B cell (primary cell): ENCODE data around the gene MAPK9. TPM values are rescaled to one million over a fixed set of nuclear protein-coding genes. Genes with fewer than 3 reads are reported as not detected.

Experiments used
- ATAC-seq: fragments of 200-7000 bp; cut with Tn5 transposase; one replicate; pipeline ENCODE4 v1.10.0; 2021; ENCODE audit warnings: low read depth, mild to moderate bottlenecking, moderate number of reproducible peaks, moderate library complexity
- CTCF ChIA-PET: fragments of 350-600 bp; sonication (Branson Sonifier 250); formaldehyde crosslinking; loops from one replicate; lab custom pipeline; 2021; ENCODE audit warnings: antibody characterized with exemption, inconsistent platforms; lab: Charles Lee
- POLR2A ChIA-PET: fragments of 350-600 bp; sonication (Branson Sonifier 250); formaldehyde crosslinking; loops from one replicate; lab custom pipeline; 2021; ENCODE audit warnings: antibody characterized with exemption; lab: Charles Lee
- DNase-seq: peaks from one replicate; pipeline ENCODE4 v3.0.0; 2013
- H2AFZ ChIP-seq: 2 replicates; pipeline ENCODE4 v1.6.1; 2012; ENCODE audit warnings: mild to moderate bottlenecking, low read depth, low read length; ENCODE audit not compliant: insufficient read depth, poor library complexity, severe bottlenecking
- H3K27ac ChIP-seq, 2 donors: 1 replicate in 1 of 2; 2 replicates in 1 of 2; pipeline ENCODE4 v1.5.1; 2012 to 2013; ENCODE audit warnings: low read length in 2 of 2, mild to moderate bottlenecking in 2 of 2, moderate library complexity in 1 of 2
- H3K27me3 ChIP-seq, 4 experiments: fragments of 200-600 bp in 1 of 4; sonication (generic) in 1 of 4; replicated peaks in 1 of 4; 1 replicate in 2 of 4; 2 replicates in 2 of 4; pipeline versions ENCODE4 v1.6.1 to v1.7.0; 2013 to 2016; ENCODE audit warnings: low read length in 3 of 4, mild to moderate bottlenecking in 2 of 4, mixed read lengths in 1 of 4, moderate library complexity in 1 of 4; ENCODE audit not compliant: insufficient read depth in 4 of 4, control insufficient read depth in 3 of 4; ENCODE audit errors: control extremely low read depth in 1 of 4
- H3K36me3 ChIP-seq, 2 experiments: replicated peaks in 1 of 2; 1 replicate in 1 of 2; 2 replicates in 1 of 2; pipeline versions ENCODE4 v1.6.1 to v1.7.1; 2013; ENCODE audit warnings: low read length in 1 of 2; ENCODE audit not compliant: insufficient read depth in 2 of 2, control insufficient read depth in 1 of 2; ENCODE audit errors: control extremely low read depth in 1 of 2, extremely low read depth in 1 of 2
- H3K4me1 ChIP-seq, 2 donors: fragments of 200-600 bp in 1 of 2; sonication (generic) in 1 of 2; 1 replicate in 1 of 2; 2 replicates in 1 of 2; pipeline versions ENCODE4 v1.5.1 to v1.6.1; 2013 to 2017; ENCODE audit warnings: low read length in 2 of 2; ENCODE audit not compliant: control insufficient read depth in 2 of 2, insufficient read depth in 2 of 2
- H3K4me2 ChIP-seq: replicated peaks from 2 replicates; pipeline ENCODE3; 2012; ENCODE audit warnings: mild to moderate bottlenecking, low read depth, low read length; ENCODE audit not compliant: poor library complexity, severe bottlenecking
- H3K4me3 ChIP-seq, 5 experiments: fragments of 200-600 bp in 1 of 5; sonication (generic) in 1 of 5; 1 replicate in 3 of 5; 2 replicates in 2 of 5; pipeline versions ENCODE4 v1.5.1 to v1.7.0; 2011 to 2016; ENCODE audit warnings: low read length in 4 of 5, mild to moderate bottlenecking in 4 of 5, low read depth in 2 of 5, control low read depth in 1 of 5, moderate library complexity in 1 of 5; ENCODE audit not compliant: insufficient read depth in 1 of 5; ENCODE audit errors: control extremely low read depth in 1 of 5, extremely low read depth in 1 of 5
- H3K79me2 ChIP-seq: fragments of 200-600 bp; sonication (generic); one replicate; pipeline ENCODE4 v1.6.0; 2016; ENCODE audit warnings: low read length; ENCODE audit not compliant: control insufficient read depth, insufficient read depth
- H3K9ac ChIP-seq: fragments of 200-600 bp; sonication (generic); 2 replicates; pipeline ENCODE4 v1.6.1; 2017; ENCODE audit warnings: mild to moderate bottlenecking, low read length, moderate library complexity
- H3K9me3 ChIP-seq, 3 donors: one replicate each; pipeline versions ENCODE4 v1.6.1 to v1.7.1; 2013; ENCODE audit warnings: low read length in 2 of 3; ENCODE audit not compliant: control insufficient read depth in 2 of 3, insufficient read depth in 1 of 3; ENCODE audit errors: control extremely low read depth in 1 of 3
- H4K20me1 ChIP-seq: 2 replicates; pipeline ENCODE4 v1.6.0; 2012; ENCODE audit warnings: mild to moderate bottlenecking, low read length; ENCODE audit not compliant: insufficient read depth, control insufficient read depth, poor library complexity, severe bottlenecking
- H3K27ac Mint-ChIP-seq: one replicate; pipeline ENCODE4 v1.8.0; 2021; ENCODE audit warnings: mixed read lengths
- H3K27me3 Mint-ChIP-seq: one replicate; pipeline ENCODE4 v1.8.0; 2021; ENCODE audit warnings: mixed read lengths
- H3K4me1 Mint-ChIP-seq: one replicate; pipeline ENCODE4 v1.8.0; 2021; ENCODE audit warnings: mixed read lengths
- H3K4me3 Mint-ChIP-seq: one replicate; pipeline ENCODE4 v1.8.0; 2021; ENCODE audit warnings: mixed read lengths
- H3K9me3 Mint-ChIP-seq: one replicate; pipeline ENCODE4 v1.8.0; 2022; ENCODE audit warnings: mixed read lengths; ENCODE audit not compliant: insufficient read depth
- EZH2 ChIP-seq: IDR thresholded peaks from 2 replicates; pipeline ENCODE4 v1.6.1; 2012; ENCODE audit warnings: borderline replicate concordance, low read depth, mild to moderate bottlenecking, moderate library complexity, low read length; ENCODE audit not compliant: insufficient read depth, poor library complexity, severe bottlenecking
- WGBS: methylation state at CpG from one replicate; pipeline ENCODE4 v1.1.5; 2013; ENCODE audit warnings: missing lambda C conversion rate; ENCODE audit not compliant: insufficient coverage; 5-methylcytosine and 5-hydroxymethylcytosine counted together
- intact Hi-C: fragments of 100-400 bp; cut with micrococcal nuclease; formaldehyde crosslinking; loops from one replicate; pipeline ENCODE4 v1.10.0; 2022
- polyA plus RNA-seq: library from polyadenylated mRNA; depleted of rRNA; stranded (reverse); fragments of >200 nt; gene quantifications from 2 replicates; pipeline ENCODE4 v1.2.3, GENCODE V29; 2012
- total RNA-seq, 2 donors: library from RNA; stranded (reverse); fragments of 120-200 nt in 1 of 2; gene quantifications; 1 replicate in 1 of 2; 2 replicates in 1 of 2; pipeline versions ENCODE4 v1.2.3 to v1.2.4, GENCODE V29; 2013 to 2022
- TF ChIP-seq, protein P1 (sequence below): fragments of 200-600 bp; IDR thresholded peaks from one replicate; pipeline ENCODE4 v1.8.0; 2022; ENCODE audit warnings: antibody characterized with exemption, mild to moderate bottlenecking

The MAPK9 gene
- total and polyA plus RNA-seq, 2 donors (not counting 1 experiment from before 2014, with no cell fraction given): 19.7 to 40.4 TPM

DNA sequence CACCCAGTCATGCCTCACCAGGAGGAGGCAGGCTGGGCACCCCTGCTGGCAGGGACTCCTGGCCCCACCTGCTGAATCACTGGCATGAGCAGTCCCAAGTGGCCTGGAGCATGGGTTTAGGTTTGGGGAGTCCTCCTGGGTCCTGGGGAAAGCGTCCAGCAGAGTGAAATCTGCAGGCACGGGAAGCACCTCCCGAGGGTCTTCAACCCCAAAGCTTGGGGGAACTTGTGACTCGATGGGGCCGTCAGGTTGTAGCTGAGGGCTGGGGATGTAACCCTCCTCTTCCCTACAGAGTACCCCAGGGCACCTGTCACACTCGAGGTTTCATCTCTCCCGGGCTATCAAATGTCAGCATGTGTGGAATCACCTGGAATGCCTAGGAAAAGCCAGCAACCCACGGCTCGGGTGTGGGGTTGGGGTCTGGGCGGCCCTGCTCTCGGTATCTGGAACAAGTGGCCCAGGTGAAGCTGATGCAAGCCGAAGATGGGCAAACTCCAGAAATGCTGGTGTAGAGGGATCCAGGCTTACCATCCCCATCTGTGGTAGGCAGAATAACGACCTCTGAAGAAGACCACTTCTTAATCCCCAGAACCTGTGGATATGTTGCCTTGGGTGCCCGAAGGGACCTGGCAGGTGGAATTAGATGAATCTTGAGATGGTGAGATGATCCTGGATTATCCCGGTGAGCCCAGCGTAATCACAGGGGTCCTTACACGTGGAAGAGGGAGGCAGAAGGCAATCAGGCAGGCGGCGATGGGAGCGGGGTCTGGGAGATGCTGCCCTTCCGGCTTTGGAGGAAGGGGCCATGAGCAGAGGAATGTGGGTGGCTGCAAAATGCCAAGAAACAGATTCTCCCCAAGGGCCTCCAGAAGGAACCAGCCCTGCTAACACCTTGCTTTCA lies 76.8 kb downstream of the MAPK9 start:
- peaks cover 0 to 44% (median 26%) of the 10 kb centered on the region in 3 donors for H3K9me3 ChIP-seq
- ChIA-PET CTCF (no interaction called here), POLR2A (no interaction called here)
- ATAC-seq (no peak), DNase-seq (no peak)
- H3K36me3 ChIP-seq: no peaks in the 10 kb centered on the region
- H3K27ac ChIP-seq: no peak overlapping the region
- no peaks in the 10 kb centered on the region for H3K4me1 ChIP-seq
- peaks cover 13% of the 10 kb centered on the region for H3K27me3 Mint-ChIP-seq
- WGBS: 95% methylated on average over 16 of the region's 21 CpGs
- no peak overlapping the region for H3K27ac Mint-ChIP-seq
- H3K4me1 Mint-ChIP-seq: no peaks in the 10 kb centered on the region
- intact Hi-C loops: no loop called here
- no peak overlapping the region for H2AFZ ChIP-seq
- H4K20me1 ChIP-seq: no peaks in the 10 kb centered on the region
- peaks cover 0 to 9% (median 0%) of the 10 kb centered on the region in 4 experiments for H3K27me3 ChIP-seq
- no peak overlapping the region for H3K9ac ChIP-seq
- H3K4me2 ChIP-seq: no peak overlapping the region
- H3K4me3 Mint-ChIP-seq: no peak overlapping the region
- TF ChIP-seq, protein P1, sequence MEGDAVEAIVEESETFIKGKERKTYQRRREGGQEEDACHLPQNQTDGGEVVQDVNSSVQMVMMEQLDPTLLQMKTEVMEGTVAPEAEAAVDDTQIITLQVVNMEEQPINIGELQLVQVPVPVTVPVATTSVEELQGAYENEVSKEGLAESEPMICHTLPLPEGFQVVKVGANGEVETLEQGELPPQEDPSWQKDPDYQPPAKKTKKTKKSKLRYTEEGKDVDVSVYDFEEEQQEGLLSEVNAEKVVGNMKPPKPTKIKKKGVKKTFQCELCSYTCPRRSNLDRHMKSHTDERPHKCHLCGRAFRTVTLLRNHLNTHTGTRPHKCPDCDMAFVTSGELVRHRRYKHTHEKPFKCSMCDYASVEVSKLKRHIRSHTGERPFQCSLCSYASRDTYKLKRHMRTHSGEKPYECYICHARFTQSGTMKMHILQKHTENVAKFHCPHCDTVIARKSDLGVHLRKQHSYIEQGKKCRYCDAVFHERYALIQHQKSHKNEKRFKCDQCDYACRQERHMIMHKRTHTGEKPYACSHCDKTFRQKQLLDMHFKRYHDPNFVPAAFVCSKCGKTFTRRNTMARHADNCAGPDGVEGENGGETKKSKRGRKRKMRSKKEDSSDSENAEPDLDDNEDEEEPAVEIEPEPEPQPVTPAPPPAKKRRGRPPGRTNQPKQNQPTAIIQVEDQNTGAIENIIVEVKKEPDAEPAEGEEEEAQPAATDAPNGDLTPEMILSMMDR: no peak
- TF ChIP-seq EZH2: no peak
- no peaks in the 10 kb centered on the region for H3K79me2 ChIP-seq
- H3K4me3 ChIP-seq: no peak overlapping the region
- H3K9me3 Mint-ChIP-seq: peaks cover 14% of the 10 kb centered on the region

DNA sequence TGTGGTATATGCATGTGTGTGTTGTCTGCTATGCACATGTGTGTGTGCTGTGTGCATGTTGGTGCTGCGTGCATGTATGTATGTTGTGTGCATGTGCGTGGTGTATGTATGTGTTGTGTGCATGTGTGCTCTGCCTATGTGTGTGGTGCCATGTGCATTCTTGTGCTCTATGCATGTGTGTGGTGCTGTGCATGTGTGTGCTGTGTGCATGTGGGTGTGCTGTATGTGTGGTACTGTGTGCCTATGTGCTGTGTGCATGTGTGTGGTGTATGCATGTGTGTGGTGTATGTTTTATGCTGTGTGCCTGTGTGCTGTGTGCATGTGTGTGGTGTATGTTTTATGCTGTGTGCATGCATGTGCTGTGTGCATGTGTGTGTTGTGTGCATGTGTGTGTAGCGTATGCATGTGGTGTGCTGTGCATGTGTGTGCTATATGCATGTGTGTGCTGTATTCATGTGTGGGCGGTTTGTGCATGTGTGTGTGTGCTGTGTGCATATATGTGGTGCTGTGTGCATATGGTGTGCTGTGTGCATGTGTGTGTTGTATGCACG lies 78.2 kb downstream of the MAPK9 start:
- H3K4me2 ChIP-seq: no peak overlapping the region
- no peaks in the 10 kb centered on the region for H3K79me2 ChIP-seq
- no peak overlapping the region for H3K27ac ChIP-seq
- TF ChIP-seq, protein P1: no peak
- no peak for TF ChIP-seq EZH2
- no peaks in the 10 kb centered on the region for H3K4me1 Mint-ChIP-seq
- ATAC-seq: no peak
- H4K20me1 ChIP-seq: no peaks in the 10 kb centered on the region
- 92% methylated on average over 5 of the region's 5 CpGs for WGBS
- H3K9me3 ChIP-seq: peaks cover 0 to 52% (median 13%) of the 10 kb centered on the region in 3 donors
- peaks cover 0 to 4% of the 10 kb centered on the region in 2 donors for H3K4me1 ChIP-seq
- H3K36me3 ChIP-seq: no peaks in the 10 kb centered on the region
- ChIA-PET CTCF (no interaction called here), POLR2A (no interaction called here)
- H3K9me3 Mint-ChIP-seq: peaks cover 7% of the 10 kb centered on the region
- H3K4me3 Mint-ChIP-seq: no peak overlapping the region
- no peak overlapping the region for H3K4me3 ChIP-seq
- intact Hi-C loops: no loop called here
- no peak overlapping the region for H3K9ac ChIP-seq
- no peak overlapping the region for H2AFZ ChIP-seq
- H3K27me3 ChIP-seq: peaks cover 0 to 18% (median 3%) of the 10 kb centered on the region in 4 experiments
- DNase-seq: no peak
- no peak overlapping the region for H3K27ac Mint-ChIP-seq
- peaks cover 17% of the 10 kb centered on the region for H3K27me3 Mint-ChIP-seq
